Bronchial epithelial cell (primary cell): ENCODE results near the gene NR4A2. TPM values are rescaled to one million over a fixed set of nuclear protein-coding genes. Genes with fewer than 3 reads are reported as not detected.

Experiments
- DNase-seq: peaks from one replicate; pipeline ENCODE4 v3.0.0-alpha.2; 2010; ENCODE audit warnings: low read depth
- FAIRE-seq: peaks from 2 replicates; lab custom pipeline; 2011; peaks lifted over from hg19 to GRCh38; lab: Jason Lieb, UNC
- H3K27me3 ChIP-seq: 2 replicates; pipeline ENCODE4 v1.5.1; 2011; ENCODE audit warnings: low read length; ENCODE audit not compliant: control insufficient read depth, insufficient read depth
- H3K36me3 ChIP-seq: 2 replicates; pipeline ENCODE4 v1.5.1; 2011; ENCODE audit warnings: low read length; ENCODE audit not compliant: control insufficient read depth, insufficient read depth
- H3K4me3 ChIP-seq: 2 replicates; pipeline ENCODE4 v1.5.1; 2011; ENCODE audit warnings: mild to moderate bottlenecking, low read depth, low read length, control low read depth
- total RNA-seq: library from RNA; depleted of rRNA; stranded (reverse); fragments of >200 nt; gene quantifications from 2 replicates; pipeline ENCODE4 v1.2.1, GENCODE V29; 2014
- TF ChIP-seq, protein P1 (sequence below): IDR thresholded peaks from 2 replicates; pipeline ENCODE4 v1.5.1; 2011; ENCODE audit warnings: mild to moderate bottlenecking, moderate library complexity, low read length, control low read depth, inconsistent platforms; ENCODE audit not compliant: insufficient read depth, severe bottlenecking

Gene NR4A2
- under 0.01 and 0.26 TPM in 2 replicates for total RNA-seq

- peaks cover 1% of the 10 kb centered on the region for H3K36me3 ChIP-seq
- FAIRE-seq (no peak), DNase-seq (peak; percentile 84)
- H3K4me3 ChIP-seq = peak within 1 kb of the TSS; percentile 85
- TF ChIP-seq, protein P1, sequence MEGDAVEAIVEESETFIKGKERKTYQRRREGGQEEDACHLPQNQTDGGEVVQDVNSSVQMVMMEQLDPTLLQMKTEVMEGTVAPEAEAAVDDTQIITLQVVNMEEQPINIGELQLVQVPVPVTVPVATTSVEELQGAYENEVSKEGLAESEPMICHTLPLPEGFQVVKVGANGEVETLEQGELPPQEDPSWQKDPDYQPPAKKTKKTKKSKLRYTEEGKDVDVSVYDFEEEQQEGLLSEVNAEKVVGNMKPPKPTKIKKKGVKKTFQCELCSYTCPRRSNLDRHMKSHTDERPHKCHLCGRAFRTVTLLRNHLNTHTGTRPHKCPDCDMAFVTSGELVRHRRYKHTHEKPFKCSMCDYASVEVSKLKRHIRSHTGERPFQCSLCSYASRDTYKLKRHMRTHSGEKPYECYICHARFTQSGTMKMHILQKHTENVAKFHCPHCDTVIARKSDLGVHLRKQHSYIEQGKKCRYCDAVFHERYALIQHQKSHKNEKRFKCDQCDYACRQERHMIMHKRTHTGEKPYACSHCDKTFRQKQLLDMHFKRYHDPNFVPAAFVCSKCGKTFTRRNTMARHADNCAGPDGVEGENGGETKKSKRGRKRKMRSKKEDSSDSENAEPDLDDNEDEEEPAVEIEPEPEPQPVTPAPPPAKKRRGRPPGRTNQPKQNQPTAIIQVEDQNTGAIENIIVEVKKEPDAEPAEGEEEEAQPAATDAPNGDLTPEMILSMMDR = no peak
- no peaks in the 10 kb centered on the region for H3K27me3 ChIP-seq
Measured at GRCh38 chr2:156332534-156333273, at the start of gene NR4A2. Gene NR4A2, minus strand, starts transcription at chr2:156332721. Its CDS starts 2,535 bp downstream, at chr2:156330186.

DNA sequence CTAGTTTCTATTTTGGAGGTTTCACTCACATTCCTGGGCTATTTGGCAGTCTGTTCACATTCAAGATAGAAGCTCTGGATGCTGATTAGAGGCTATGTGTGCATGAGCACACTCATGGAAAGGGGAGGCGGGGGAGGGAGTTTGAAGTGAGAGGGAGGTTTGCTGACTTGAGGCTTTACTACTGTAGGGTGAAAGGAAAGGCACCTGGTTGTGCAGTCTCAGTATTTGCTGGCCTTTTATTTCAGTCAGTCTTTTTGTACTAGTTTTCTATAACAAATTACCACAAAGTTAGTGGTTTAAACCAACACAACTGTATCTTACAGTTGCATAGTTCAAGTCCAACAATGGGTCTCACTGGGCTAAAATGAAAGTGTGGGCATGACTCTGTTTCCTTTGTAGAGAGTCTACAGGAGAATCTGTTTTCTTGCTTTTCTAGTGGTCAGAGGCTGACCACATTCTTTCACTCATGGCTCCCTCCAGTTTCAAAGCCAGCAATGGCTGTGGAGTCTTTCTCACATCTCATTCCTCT is 47.7 kb upstream of the NR4A2 start:
- Histone ChIP-seq H3K27me3 (no peaks in the 10 kb centered on the region), H3K36me3 (no peaks in the 10 kb centered on the region), H3K4me3 (no peak overlapping the region)
- FAIRE-seq (no peak), DNase-seq (no peak)
- TF ChIP-seq, protein P1 = no peak

GRCh38 chr2:156379714-156380113 is 47.2 kb upstream of the NR4A2 start:
- TF ChIP-seq, protein P1 = no peak
- FAIRE-seq (no peak), DNase-seq (no peak)
- no peaks in the 10 kb centered on the region for H3K27me3 ChIP-seq
- no peak overlapping the region for H3K4me3 ChIP-seq
- H3K36me3 ChIP-seq = no peaks in the 10 kb centered on the region

DNA sequence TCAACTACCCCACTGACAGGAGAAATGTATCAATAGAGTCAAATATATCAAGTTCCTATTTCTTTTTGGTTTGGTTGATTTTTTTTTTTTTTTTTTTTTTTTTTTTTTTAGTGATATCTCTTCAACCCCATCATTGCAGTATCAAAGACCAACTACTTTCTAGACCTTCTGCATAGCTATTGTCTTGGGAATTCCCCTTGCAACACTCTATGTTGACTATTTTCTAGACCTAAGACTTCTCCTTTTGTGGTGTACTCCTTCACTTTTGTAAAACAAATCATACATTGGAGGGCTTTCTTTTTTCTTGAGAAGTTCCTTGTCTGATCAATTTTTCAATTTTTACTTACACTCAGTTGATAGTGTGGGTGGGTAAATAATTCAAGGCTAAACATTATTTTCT is 46.5 kb upstream of the NR4A2 start:
- Histone ChIP-seq H3K27me3 (no peaks in the 10 kb centered on the region), H3K36me3 (no peaks in the 10 kb centered on the region), H3K4me3 (no peak overlapping the region)
- TF ChIP-seq, protein P1 = no peak
- FAIRE-seq (no peak), DNase-seq (no peak)

DNA sequence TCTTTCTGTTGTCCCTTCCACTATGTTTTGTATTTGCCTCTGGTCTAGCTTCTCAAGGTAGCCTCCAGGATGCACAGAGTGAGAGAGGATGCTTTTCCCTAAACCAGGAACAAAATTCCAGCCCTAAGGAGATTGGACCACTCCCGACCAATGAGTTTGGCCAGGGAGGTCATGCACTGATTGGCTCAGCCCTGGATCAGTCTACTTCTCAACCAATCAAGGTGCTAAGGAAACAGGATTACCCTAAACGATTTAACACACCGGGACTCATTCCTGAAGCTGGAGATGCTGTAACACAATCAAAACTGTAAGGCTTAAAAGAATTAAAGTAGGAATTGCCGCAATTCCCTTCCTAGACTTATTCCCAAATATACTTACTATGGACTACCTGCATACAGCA is 34.2 kb upstream of the NR4A2 start:
- Histone ChIP-seq H3K4me3 (no peak overlapping the region), H3K36me3 (no peaks in the 10 kb centered on the region), H3K27me3 (no peaks in the 10 kb centered on the region)
- DNase-seq (no peak), FAIRE-seq (no peak)
- TF ChIP-seq, protein P1 = no peak

DNA sequence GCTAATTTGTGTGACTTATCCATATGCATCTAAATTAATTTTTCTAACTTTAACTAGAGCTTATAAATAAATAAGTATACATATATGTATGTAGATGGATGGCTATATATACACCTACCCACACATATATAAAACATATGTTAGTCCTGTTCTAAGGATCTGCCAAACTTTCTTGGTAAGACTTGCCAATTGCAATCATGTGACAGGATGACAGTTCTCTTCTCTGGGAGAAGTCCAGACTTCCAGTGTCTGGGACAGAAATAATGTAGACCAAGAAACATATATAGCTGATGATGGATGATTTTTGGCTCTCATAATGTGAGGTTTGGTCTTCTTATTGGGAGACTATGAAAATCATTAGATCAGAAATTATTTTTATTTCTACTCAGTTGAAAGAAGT is 30.6 kb upstream of the NR4A2 start:
- TF ChIP-seq, protein P1 = no peak
- no peaks in the 10 kb centered on the region for H3K36me3 ChIP-seq
- H3K4me3 ChIP-seq = no peak overlapping the region
- FAIRE-seq (no peak), DNase-seq (no peak)
- no peaks in the 10 kb centered on the region for H3K27me3 ChIP-seq
